NB4 (cell line): Measurements from ENCODE around the gene MEF2C.

Source experiments
- CTCF ChIP-seq: IDR thresholded peaks from one replicate; pipeline ENCODE4 v1.5.1; 2012; ENCODE audit warnings: low read depth, low read length
- MYC ChIP-seq: IDR thresholded peaks from 2 replicates; pipeline ENCODE4 v1.6.1; 2011; ENCODE audit warnings: low read depth, low read length
- POLR2A ChIP-seq: IDR thresholded peaks from 2 replicates; pipeline ENCODE4 v1.6.1; 2011; ENCODE audit warnings: mild to moderate bottlenecking; ENCODE audit not compliant: insufficient read length; ENCODE audit errors: extremely low read depth

- no peak for TF ChIP-seq CTCF
- no peak for TF ChIP-seq POLR2A
- TF ChIP-seq MYC: no peak
These were observed 112.4 kb downstream of the MEF2C start for GRCh38 chr5:88770276-88771257.
